M059J (cell line): ENCODE results near the gene SETD1A. TPM values are rescaled to one million over a fixed set of nuclear protein-coding genes. Genes with fewer than 3 reads are reported as not detected.

Source experiments
- DNase-seq: peaks from one replicate; pipeline ENCODE4 v3.0.0-alpha.2; 2012; ENCODE audit warnings: low read depth
- total RNA-seq: library from RNA; depleted of rRNA; stranded (reverse); fragments of >200 nt; shearing (Covaris generic); gene quantifications from 2 replicates; pipeline ENCODE4 v1.2.3, GENCODE V29; 2014

SETD1A gene
- total RNA-seq, 1 experiment from 2014 or later: 3.9 TPM

GRCh38 chr16:30953511-30954124, 3.9 kb upstream of the SETD1A start:
- peak; percentile 57 for DNase-seq

DNA sequence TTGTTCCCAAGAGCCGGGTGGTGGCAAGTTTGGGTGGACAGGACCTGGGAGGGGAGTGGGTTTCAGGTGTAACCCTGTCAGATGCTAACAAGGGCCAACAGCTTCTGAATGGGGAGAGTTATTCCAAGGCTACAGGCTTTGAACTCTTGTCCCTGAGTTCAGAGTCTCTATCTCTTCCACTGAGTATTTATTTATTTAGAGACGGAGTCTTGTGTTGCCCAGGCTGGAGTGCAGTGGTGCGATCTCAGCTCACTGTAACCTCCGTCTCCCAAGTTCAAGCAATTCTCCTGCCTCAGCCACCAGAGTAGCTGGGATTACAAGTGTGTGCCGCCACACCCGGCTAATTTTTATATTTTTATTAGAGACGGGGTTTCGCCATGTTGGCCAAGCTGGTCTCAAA, 2.6 kb upstream of the SETD1A start:
- DNase-seq: no peak

- DNase-seq: peak; percentile 89
Measured at GRCh38 chr16:30956601-30957455, 726 bp upstream of the SETD1A start.

- peak; percentile 60 for DNase-seq
Measured at GRCh38 chr16:30958175-30959079, 873 bp downstream of the SETD1A start.

- no peak for DNase-seq
Measured at GRCh38 chr16:30961384-30961783, 3.8 kb downstream of the SETD1A start.

DNA sequence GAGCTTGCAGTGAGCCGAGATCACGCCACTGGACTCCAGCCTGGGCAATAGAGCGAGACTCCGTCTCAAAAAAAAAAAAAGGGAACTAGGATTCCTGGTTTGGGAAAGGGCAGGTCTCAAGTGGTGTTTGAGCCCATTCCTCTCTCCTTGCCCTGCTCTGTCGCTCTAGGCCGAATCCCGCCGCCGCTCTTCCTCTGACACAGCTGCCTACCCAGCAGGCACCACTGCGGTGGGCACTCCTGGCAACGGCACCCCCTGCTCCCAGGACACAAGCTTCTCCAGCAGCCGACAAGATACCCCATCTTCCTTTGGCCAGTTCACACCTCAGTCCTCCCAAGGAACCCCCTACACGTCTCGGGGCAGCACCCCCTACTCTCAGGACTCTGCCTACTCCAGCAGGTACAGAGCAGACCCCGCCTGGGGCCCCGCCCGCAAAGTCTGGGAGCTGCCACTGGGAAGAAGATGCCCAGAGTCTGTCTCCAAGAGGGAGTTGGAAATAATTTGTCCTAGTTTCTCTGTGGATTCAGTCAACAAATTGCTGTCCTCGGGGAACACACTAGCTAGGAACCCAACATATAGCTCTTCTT, 6.5 kb downstream of the SETD1A start:
- no peak for DNase-seq

DNA sequence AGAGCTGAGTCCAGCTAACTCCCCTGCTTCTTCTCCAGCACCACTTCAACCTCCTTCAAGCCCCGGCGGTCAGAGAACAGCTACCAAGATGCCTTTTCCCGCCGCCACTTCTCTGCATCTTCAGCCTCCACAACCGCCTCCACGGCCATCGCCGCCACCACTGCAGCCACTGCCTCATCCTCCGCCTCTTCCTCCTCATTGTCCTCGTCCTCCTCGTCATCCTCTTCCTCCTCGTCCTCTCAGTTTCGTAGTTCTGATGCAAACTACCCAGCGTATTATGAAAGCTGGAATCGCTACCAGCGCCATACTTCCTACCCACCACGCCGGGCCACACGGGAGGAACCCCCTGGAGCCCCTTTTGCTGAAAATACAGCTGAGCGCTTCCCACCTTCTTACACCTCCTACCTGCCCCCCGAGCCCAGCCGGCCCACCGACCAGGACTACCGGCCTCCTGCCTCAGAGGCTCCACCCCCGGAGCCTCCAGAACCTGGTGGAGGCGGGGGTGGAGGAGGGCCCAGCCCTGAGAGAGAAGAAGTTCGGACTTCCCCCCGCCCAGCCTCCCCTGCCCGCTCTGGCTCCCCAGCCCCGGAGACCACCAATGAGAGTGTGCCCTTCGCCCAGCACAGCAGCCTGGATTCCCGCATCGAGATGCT, 7.1 kb downstream of the SETD1A start:
- DNase-seq: no peak

- no peak for DNase-seq
Measured at GRCh38 chr16:30965436-30965835, 7.9 kb downstream of the SETD1A start.

GRCh38 chr16:30966033-30966619, 8.6 kb downstream of the SETD1A start:
- no peak for DNase-seq

DNA sequence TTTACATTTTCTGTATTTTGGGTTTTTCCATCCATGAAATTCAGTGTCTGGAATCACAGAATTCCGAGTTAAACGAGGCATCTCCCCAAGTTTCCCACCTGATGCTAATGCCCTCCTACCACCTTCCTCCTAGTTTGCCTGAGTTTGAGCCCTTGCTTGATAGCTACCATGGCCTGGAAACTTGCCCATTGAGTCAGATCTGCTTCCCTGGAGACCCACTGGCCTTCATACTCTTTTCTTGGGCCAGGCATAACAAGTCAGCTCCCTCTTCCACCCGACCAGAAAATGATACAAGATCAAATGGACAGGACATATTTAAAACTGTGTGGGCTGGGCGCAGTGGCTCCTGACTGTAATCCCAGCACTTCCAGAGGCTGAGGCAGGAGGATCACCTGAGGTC, 10.2 kb downstream of the SETD1A start:
- DNase-seq: no peak

DNA sequence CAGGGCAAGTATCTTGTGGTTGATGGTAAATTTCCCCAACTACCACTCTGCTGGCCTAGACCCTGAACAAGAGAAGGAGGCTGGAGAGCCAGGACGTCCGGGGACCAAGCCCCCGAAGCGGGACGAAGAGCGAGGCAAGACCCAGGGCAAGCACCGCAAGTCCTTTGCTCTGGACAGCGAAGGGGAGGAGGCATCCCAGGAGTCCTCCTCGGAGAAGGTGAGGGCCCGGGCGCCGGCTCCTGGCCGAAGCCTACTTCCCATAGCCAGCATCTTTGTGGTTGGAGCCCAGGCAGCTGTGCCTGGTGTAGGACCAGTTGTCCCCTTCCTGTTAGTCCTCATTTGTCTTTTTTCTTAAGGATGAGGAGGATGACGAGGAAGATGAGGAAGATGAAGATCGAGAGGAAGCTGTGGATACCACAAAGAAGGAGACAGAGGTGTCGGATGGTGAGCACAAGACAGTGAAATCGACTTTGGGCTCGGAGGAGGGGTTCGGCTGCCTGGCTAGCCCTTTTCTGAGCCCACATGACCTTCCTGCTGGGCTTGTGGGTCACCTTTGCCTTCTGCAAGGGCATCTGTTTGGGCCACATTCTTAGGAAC, 11.8 kb downstream of the SETD1A start:
- DNase-seq: no peak

- DNase-seq: no peak
Measured at GRCh38 chr16:30971298-30971697, 13.7 kb downstream of the SETD1A start.

DNA sequence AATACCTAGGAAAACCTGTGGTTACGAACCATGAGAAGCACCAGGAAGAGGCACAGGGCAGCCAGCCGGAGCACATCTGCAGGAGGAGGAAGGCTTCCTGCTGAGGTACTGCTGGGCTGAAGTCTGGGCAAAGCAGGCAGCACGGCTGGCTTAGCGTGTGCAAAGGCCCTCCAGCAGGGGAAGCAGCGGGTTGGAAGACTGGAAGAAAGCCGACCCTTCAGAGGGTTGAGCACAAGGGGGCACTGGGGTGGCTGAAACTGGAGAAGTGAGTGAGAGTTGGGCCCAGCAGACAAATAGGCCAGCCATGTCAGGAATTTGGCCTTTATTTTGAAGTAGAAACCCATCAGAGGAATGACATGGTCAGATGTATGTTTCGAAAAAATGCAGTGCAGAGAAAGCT, 15.3 kb downstream of the SETD1A start:
- DNase-seq: no peak

DNA sequence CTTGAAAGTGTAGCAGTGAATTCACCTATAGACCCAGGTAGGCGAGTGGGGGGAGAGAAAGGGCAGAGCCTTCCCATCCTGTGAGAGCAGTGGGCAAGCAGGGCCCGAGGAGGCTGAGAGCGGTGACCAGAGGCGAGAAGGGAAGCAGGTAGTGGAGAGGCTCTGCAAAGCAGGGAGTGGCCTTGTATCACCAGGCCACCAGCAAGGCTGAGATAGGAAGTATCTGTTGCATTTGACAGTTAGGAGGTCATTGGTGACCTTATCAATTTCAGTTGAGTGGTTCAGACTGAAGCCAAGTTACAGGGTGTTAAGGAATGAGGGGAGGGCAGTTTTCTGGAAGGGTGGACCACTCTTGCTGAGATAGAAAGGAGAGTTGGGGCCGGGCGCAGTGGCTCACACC, 16.8 kb downstream of the SETD1A start:
- no peak for DNase-seq

DNA sequence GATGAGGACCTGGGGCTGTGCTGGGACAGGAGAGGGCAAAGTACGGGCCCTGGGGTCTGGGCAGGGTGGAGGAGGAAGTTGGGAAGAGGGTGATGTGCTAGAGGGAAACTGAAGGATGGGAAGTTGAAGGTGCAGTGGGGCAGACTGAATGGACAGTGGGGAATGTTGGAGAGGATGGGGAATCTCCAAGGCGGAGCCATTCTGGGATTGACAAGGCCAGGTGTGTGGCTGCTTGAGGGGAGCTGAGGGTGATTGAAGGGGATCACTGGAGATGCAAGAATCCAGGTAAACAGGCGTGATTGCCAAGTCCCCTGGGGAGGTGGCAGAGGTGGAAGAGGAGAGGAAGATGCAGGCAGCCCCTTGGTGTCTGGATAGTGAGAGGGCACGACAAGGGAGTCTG, 18.9 kb downstream of the SETD1A start:
- DNase-seq: no peak

GRCh38 chr16:30977502-30977901, 19.9 kb downstream of the SETD1A start:
- DNase-seq: no peak

DNA sequence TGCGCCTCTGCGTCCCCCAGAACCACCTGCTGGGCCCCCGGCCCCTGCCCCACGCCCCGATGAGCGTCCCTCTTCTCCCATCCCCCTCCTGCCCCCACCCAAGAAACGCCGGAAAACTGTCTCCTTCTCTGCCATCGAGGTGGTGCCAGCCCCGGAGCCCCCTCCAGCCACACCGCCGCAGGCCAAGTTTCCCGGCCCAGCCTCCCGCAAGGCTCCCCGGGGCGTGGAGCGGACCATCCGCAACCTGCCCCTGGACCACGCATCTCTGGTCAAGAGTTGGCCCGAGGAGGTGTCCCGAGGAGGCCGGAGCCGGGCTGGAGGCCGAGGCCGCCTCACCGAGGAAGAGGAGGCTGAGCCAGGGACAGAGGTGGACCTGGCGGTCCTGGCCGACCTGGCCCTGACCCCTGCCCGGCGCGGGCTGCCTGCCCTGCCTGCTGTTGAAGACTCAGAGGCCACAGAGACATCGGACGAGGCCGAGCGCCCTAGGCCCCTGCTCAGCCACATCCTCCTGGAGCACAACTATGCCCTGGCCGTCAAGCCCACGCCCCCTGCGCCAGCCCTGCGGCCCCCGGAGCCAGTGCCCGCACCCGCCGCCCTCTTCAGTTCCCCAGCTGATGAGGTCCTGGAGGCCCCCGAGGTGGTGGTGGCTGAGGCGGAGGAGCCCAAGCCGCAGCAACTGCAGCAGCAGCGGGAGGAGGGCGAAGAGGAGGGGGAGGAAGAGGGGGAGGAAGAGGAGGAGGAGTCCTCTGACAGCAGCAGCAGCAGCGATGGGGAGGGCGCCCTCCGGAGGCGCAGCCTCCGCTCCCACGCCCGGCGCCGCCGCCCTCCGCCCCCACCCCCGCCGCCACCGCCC, 21.8 kb downstream of the SETD1A start:
- DNase-seq: no peak

- no peak for DNase-seq
Measured at GRCh38 chr16:30980023-30980371, 22.4 kb downstream of the SETD1A start.

GRCh38 chr16:30980434-30980833, 22.9 kb downstream of the SETD1A start:
- no peak for DNase-seq

- no peak for DNase-seq
Measured at GRCh38 chr16:30980959-30981358, 23.4 kb downstream of the SETD1A start.
